SJSA1 (cell line): ENCODE results near the gene INSIG2. TPM values are rescaled to one million over a fixed set of nuclear protein-coding genes. Genes with fewer than 3 reads are reported as not detected.

Experiments
- DNase-seq, 2 experiments: peaks; one replicate each; pipeline ENCODE4 v3.0.0-alpha.2; 2015 to 2020; ENCODE audit warnings: low spot score in 2 of 2, low read depth in 1 of 2
- H3K27ac ChIP-seq: fragments of 250-450 bp; sonication (Bioruptor Pico); 2 replicates; pipeline ENCODE4 v1.5.1; 2020; ENCODE audit warnings: mild to moderate bottlenecking, moderate library complexity
- H3K27me3 ChIP-seq: fragments of 250-450 bp; sonication (Bioruptor Pico); replicated peaks from 2 replicates; pipeline ENCODE4 v1.5.1; 2020; ENCODE audit warnings: mild to moderate bottlenecking, moderate library complexity
- H3K36me3 ChIP-seq: fragments of 250-450 bp; sonication (Bioruptor Pico); 2 replicates; pipeline ENCODE4 v1.5.1; 2020; ENCODE audit warnings: mild to moderate bottlenecking
- H3K4me1 ChIP-seq: fragments of 250-450 bp; sonication (Bioruptor Pico); replicated peaks from 2 replicates; pipeline ENCODE4 v1.6.1; 2021; ENCODE audit warnings: mild to moderate bottlenecking
- H3K4me3 ChIP-seq: fragments of 250-450 bp; sonication (Bioruptor Pico); 2 replicates; pipeline ENCODE4 v1.5.1; 2020; ENCODE audit warnings: mild to moderate bottlenecking
- H3K9me3 ChIP-seq: fragments of 250-450 bp; sonication (Bioruptor Pico); replicated peaks from 2 replicates; pipeline ENCODE4 v1.5.1; 2020; ENCODE audit warnings: mild to moderate bottlenecking
- total RNA-seq: library from RNA; depleted of rRNA; stranded (reverse); fragments of >200 nt; shearing (Covaris generic); gene quantifications from 2 replicates; pipeline ENCODE4 v1.2.3, GENCODE V29; 2014; rRNA removed

INSIG2 gene
- total RNA-seq, 1 experiment from 2014 or later = 6.0 TPM

- Histone ChIP-seq H3K4me3 (no peak overlapping the region), H3K4me1 (no peaks in the 10 kb centered on the region), H3K9me3 (no peaks in the 10 kb centered on the region), H3K36me3 (no peaks in the 10 kb centered on the region), H3K27ac (no peak overlapping the region), H3K27me3 (no peaks in the 10 kb centered on the region)
- DNase-seq = no peak
Observed at GRCh38 chr2:118133916-118134315, 45.6 kb downstream of the INSIG2 start.

- H3K4me1 ChIP-seq = no peaks in the 10 kb centered on the region
- no peak overlapping the region for H3K27ac ChIP-seq
- DNase-seq = no peak
- H3K4me3 ChIP-seq = no peak overlapping the region
- no peaks in the 10 kb centered on the region for H3K9me3 ChIP-seq
- no peaks in the 10 kb centered on the region for H3K36me3 ChIP-seq
- H3K27me3 ChIP-seq = no peaks in the 10 kb centered on the region
Observed at GRCh38 chr2:118134650-118135049, 46.4 kb downstream of the INSIG2 start.

GRCh38 chr2:118145207-118145606 is 56.9 kb downstream of the INSIG2 start:
- DNase-seq = no peak
- Histone ChIP-seq H3K9me3 (no peaks in the 10 kb centered on the region), H3K27me3 (0 out of 2 replicates have a peak, but pooled peaks cover 3% of the 10 kb centered on the region), H3K27ac (no peak overlapping the region), H3K4me1 (no peaks in the 10 kb centered on the region), H3K36me3 (no peaks in the 10 kb centered on the region), H3K4me3 (no peak overlapping the region)

GRCh38 chr2:118145806-118146205 is 57.5 kb downstream of the INSIG2 start:
- no peak overlapping the region for H3K4me3 ChIP-seq
- DNase-seq = no peak
- no peaks in the 10 kb centered on the region for H3K4me1 ChIP-seq
- no peaks in the 10 kb centered on the region for H3K36me3 ChIP-seq
- 0 out of 2 replicates have a peak, but pooled peaks cover 3% of the 10 kb centered on the region for H3K27me3 ChIP-seq
- no peaks in the 10 kb centered on the region for H3K9me3 ChIP-seq
- H3K27ac ChIP-seq = no peak overlapping the region

GRCh38 chr2:118146315-118147283 is 58.3 kb downstream of the INSIG2 start:
- 0 out of 2 replicates have a peak, but pooled peaks cover 3% of the 10 kb centered on the region for H3K27me3 ChIP-seq
- no peaks in the 10 kb centered on the region for H3K36me3 ChIP-seq
- H3K4me3 ChIP-seq = no peak overlapping the region
- H3K9me3 ChIP-seq = no peaks in the 10 kb centered on the region
- no peak for DNase-seq
- H3K4me1 ChIP-seq = no peaks in the 10 kb centered on the region
- H3K27ac ChIP-seq = no peak overlapping the region

GRCh38 chr2:118148133-118148532 is 59.9 kb downstream of the INSIG2 start:
- DNase-seq = no peak
- Histone ChIP-seq H3K27ac (no peak overlapping the region), H3K36me3 (no peaks in the 10 kb centered on the region), H3K4me1 (no peaks in the 10 kb centered on the region), H3K9me3 (no peaks in the 10 kb centered on the region), H3K4me3 (no peak overlapping the region), H3K27me3 (peaks cover 3% of the 10 kb centered on the region; the same call in 1 of the 2 replicates)

GRCh38 chr2:118148809-118149208 is 60.5 kb downstream of the INSIG2 start:
- H3K27me3 ChIP-seq = peaks cover 3% of the 10 kb centered on the region; the same call in 1 of the 2 replicates
- H3K36me3 ChIP-seq = no peaks in the 10 kb centered on the region
- H3K4me3 ChIP-seq = no peak overlapping the region
- no peaks in the 10 kb centered on the region for H3K9me3 ChIP-seq
- H3K27ac ChIP-seq = no peak overlapping the region
- no peaks in the 10 kb centered on the region for H3K4me1 ChIP-seq
- no peak for DNase-seq

- no peak for DNase-seq
- H3K36me3 ChIP-seq = no peaks in the 10 kb centered on the region
Observed at GRCh38 chr2:118150294-118150693, 62.0 kb downstream of the INSIG2 start.

GRCh38 chr2:118151831-118152230 is 63.6 kb downstream of the INSIG2 start:
- Histone ChIP-seq H3K4me3 (no peak overlapping the region), H3K27ac (no peak overlapping the region), H3K4me1 (no peaks in the 10 kb centered on the region), H3K9me3 (no peaks in the 10 kb centered on the region), H3K27me3 (peaks cover 3% of the 10 kb centered on the region; the same call in 1 of the 2 replicates), H3K36me3 (no peaks in the 10 kb centered on the region)
- DNase-seq = no peak

More at GRCh38 chr2:118150294-118150693, 62.0 kb downstream of the INSIG2 start:
- no peaks in the 10 kb centered on the region for H3K9me3 ChIP-seq
- H3K4me1 ChIP-seq = no peaks in the 10 kb centered on the region
- no peak overlapping the region for H3K27ac ChIP-seq
- H3K4me3 ChIP-seq = no peak overlapping the region
- peaks cover 3% of the 10 kb centered on the region; the same call in 1 of the 2 replicates for H3K27me3 ChIP-seq

GRCh38 chr2:118153433-118153832 is 65.2 kb downstream of the INSIG2 start:
- Histone ChIP-seq H3K4me3 (no peak overlapping the region), H3K27ac (no peak overlapping the region), H3K36me3 (no peaks in the 10 kb centered on the region), H3K27me3 (peaks cover 3% of the 10 kb centered on the region; the same call in 1 of the 2 replicates), H3K9me3 (no peaks in the 10 kb centered on the region), H3K4me1 (no peaks in the 10 kb centered on the region)
- no peak for DNase-seq

GRCh38 chr2:118154176-118154575 is 65.9 kb downstream of the INSIG2 start:
- no peak for DNase-seq
- Histone ChIP-seq H3K27ac (no peak overlapping the region), H3K4me3 (no peak overlapping the region), H3K9me3 (no peaks in the 10 kb centered on the region), H3K36me3 (no peaks in the 10 kb centered on the region), H3K27me3 (peaks cover 3% of the 10 kb centered on the region; the same call in 1 of the 2 replicates), H3K4me1 (no peaks in the 10 kb centered on the region)

Other genes with a start within 250 kb of the INSIG2 start
- 10.1 and 15.2 TPM in 2 replicates for gene CCDC93, start 74.4 kb upstream of the INSIG2 start, total RNA-seq